H9 (cell line): ENCODE results near the gene PIM2. TPM values are rescaled to one million over a fixed set of nuclear protein-coding genes. Genes with fewer than 3 reads are reported as not detected.

Experiments
- DNase-seq: peaks from one replicate; pipeline ENCODE4 v3.0.0-alpha.2; 2017
- H2AFZ ChIP-seq: one replicate; pipeline ENCODE4 v1.6.1; 2013; ENCODE audit warnings: mild to moderate bottlenecking, low read length, control low read depth, moderate library complexity
- H2AK5ac ChIP-seq: 2 replicates; pipeline ENCODE4 v1.6.1; 2013; ENCODE audit warnings: low read length, control low read depth, mixed read lengths; ENCODE audit not compliant: insufficient read length
- H2BK120ac ChIP-seq: one replicate; pipeline ENCODE4 v1.6.1; 2013; ENCODE audit warnings: low read depth, mild to moderate bottlenecking, low read length, control low read depth, inconsistent platforms; ENCODE audit not compliant: poor library complexity, severe bottlenecking
- H2BK12ac ChIP-seq: 2 replicates; pipeline ENCODE4 v1.6.1; 2013; ENCODE audit warnings: low read length, control low read depth, mixed read lengths, low read depth; ENCODE audit not compliant: insufficient read length
- H2BK15ac ChIP-seq: 2 replicates; pipeline ENCODE4 v1.6.1; 2013; ENCODE audit warnings: low read depth, low read length, control low read depth
- H2BK20ac ChIP-seq: one replicate; pipeline ENCODE4 v1.6.1; 2013; ENCODE audit warnings: low read depth, mild to moderate bottlenecking, low read length, control low read depth, inconsistent platforms; ENCODE audit not compliant: poor library complexity, severe bottlenecking
- H2BK5ac ChIP-seq: 2 replicates; pipeline ENCODE4 v1.6.1; 2013; ENCODE audit warnings: low read length, control low read depth, mixed read lengths; ENCODE audit not compliant: insufficient read length
- H3K14ac ChIP-seq: 2 replicates; pipeline ENCODE4 v1.6.1; 2013; ENCODE audit warnings: low read length, control low read depth; ENCODE audit not compliant: insufficient read depth
- H3K18ac ChIP-seq: 2 replicates; pipeline ENCODE4 v1.6.1; 2013; ENCODE audit warnings: low read depth, mild to moderate bottlenecking, mixed read lengths, low read length, control low read depth; ENCODE audit not compliant: insufficient read length
- H3K23ac ChIP-seq: 2 replicates; pipeline ENCODE4 v1.6.1; 2013; ENCODE audit warnings: low read length, control low read depth, mixed read lengths, low read depth; ENCODE audit not compliant: insufficient read length
- H3K23me2 ChIP-seq: 2 replicates; pipeline ENCODE4 v1.6.1; 2013; ENCODE audit warnings: low read depth, mild to moderate bottlenecking, mixed read lengths, low read length, control low read depth; ENCODE audit not compliant: insufficient read length, poor library complexity, severe bottlenecking
- H3K27ac ChIP-seq: 2 replicates; pipeline ENCODE4 v1.5.1; 2013; ENCODE audit warnings: low read length, control low read depth, mixed read lengths, low read depth; ENCODE audit not compliant: insufficient read length
- H3K27me3 ChIP-seq: 2 replicates; pipeline ENCODE4 v1.6.1; 2013; ENCODE audit warnings: low read length, control low read depth, inconsistent platforms; ENCODE audit not compliant: insufficient read depth
- H3K4ac ChIP-seq: 2 replicates; pipeline ENCODE4 v1.6.1; 2013; ENCODE audit warnings: low read depth, mild to moderate bottlenecking, control low read depth, inconsistent platforms, low read length, moderate library complexity
- H3K4me1 ChIP-seq: 2 replicates; pipeline ENCODE4 v1.6.1; 2013; ENCODE audit warnings: low read length, control low read depth, inconsistent platforms; ENCODE audit not compliant: insufficient read depth
- H3K4me2 ChIP-seq: 2 replicates; pipeline ENCODE4 v1.6.1; 2013; ENCODE audit warnings: low read length, control low read depth, mixed read lengths; ENCODE audit not compliant: insufficient read length, insufficient read depth
- H3K56ac ChIP-seq: 2 replicates; pipeline ENCODE4 v1.6.1; 2013; ENCODE audit warnings: low read depth, mild to moderate bottlenecking, mixed read lengths, low read length, control low read depth; ENCODE audit not compliant: insufficient read length
- H3K79me1 ChIP-seq: 2 replicates; pipeline ENCODE4 v1.6.1; 2013; ENCODE audit warnings: low read depth, mild to moderate bottlenecking, moderate library complexity, low read length, control low read depth, inconsistent platforms; ENCODE audit not compliant: insufficient read depth, poor library complexity, severe bottlenecking
- H3K79me2 ChIP-seq: 2 replicates; pipeline ENCODE4 v1.6.1; 2013; ENCODE audit warnings: low read length, control low read depth, inconsistent platforms; ENCODE audit not compliant: insufficient read depth
- H3K9ac ChIP-seq: 2 replicates; pipeline ENCODE4 v1.6.1; 2013; ENCODE audit warnings: low read length, control low read depth, mixed read lengths; ENCODE audit not compliant: insufficient read length; ENCODE audit errors: extremely low read depth
- H3K9me3 ChIP-seq: one replicate; pipeline ENCODE4 v1.6.1; 2013; ENCODE audit warnings: low read depth, low read length, inconsistent platforms; ENCODE audit not compliant: control insufficient read depth
- H3T11ph ChIP-seq: one replicate; pipeline ENCODE4 v1.6.1; 2013; ENCODE audit warnings: mild to moderate bottlenecking, low read length, control low read depth, inconsistent platforms
- H4K20me1 ChIP-seq: one replicate; pipeline ENCODE4 v1.6.1; 2013; ENCODE audit not compliant: control insufficient read depth, insufficient read length, insufficient read depth
- H4K5ac ChIP-seq: 2 replicates; pipeline ENCODE4 v1.6.1; 2013; ENCODE audit warnings: low read depth, mild to moderate bottlenecking, mixed read lengths, low read length, control low read depth; ENCODE audit not compliant: insufficient read length
- H4K8ac ChIP-seq: replicated peaks from 2 replicates; pipeline ENCODE4 v1.6.1; 2013; ENCODE audit warnings: low read length, control low read depth, mixed read lengths, low read depth; ENCODE audit not compliant: insufficient read length
- H4K91ac ChIP-seq: 2 replicates; pipeline ENCODE4 v1.6.1; 2013; ENCODE audit warnings: low read depth, mild to moderate bottlenecking, moderate library complexity, mixed read lengths, low read length, control low read depth; ENCODE audit not compliant: insufficient read length
- H3K27ac Mint-ChIP-seq, 3 experiments: 2 replicates in 2 of 3; 3 replicates in 1 of 3; pipeline ENCODE4 v1.8.0; 2020 to 2021; ENCODE audit warnings: mixed read lengths in 3 of 3, mild to moderate bottlenecking in 1 of 3, moderate library complexity in 1 of 3
- H3K27me3 Mint-ChIP-seq: 2 replicates; pipeline ENCODE4 v1.8.0; 2021; ENCODE audit warnings: low read depth, mild to moderate bottlenecking, moderate library complexity, mixed read lengths
- H3K36me3 Mint-ChIP-seq, 3 experiments: 2 replicates in 2 of 3; 3 replicates in 1 of 3; pipeline ENCODE4 v1.8.0; 2020 to 2021; ENCODE audit warnings: low read depth in 3 of 3, mixed read lengths in 3 of 3; ENCODE audit not compliant: insufficient read depth in 1 of 3
- H3K4me1 Mint-ChIP-seq, 2 experiments: 2 replicates each; pipeline ENCODE4 v1.8.0; 2020; ENCODE audit warnings: mixed read lengths in 2 of 2
- H3K4me3 Mint-ChIP-seq, 2 experiments: 2 replicates in 1 of 2; 3 replicates in 1 of 2; pipeline ENCODE4 v1.8.0; 2020 to 2021; ENCODE audit warnings: mild to moderate bottlenecking in 2 of 2, mixed read lengths in 2 of 2, moderate library complexity in 1 of 2
- H3K9me3 Mint-ChIP-seq, 2 experiments: 2 replicates in 1 of 2; 3 replicates in 1 of 2; pipeline ENCODE4 v1.8.0; 2020; ENCODE audit warnings: mild to moderate bottlenecking in 2 of 2, mixed read lengths in 2 of 2, moderate library complexity in 1 of 2
- CTCF ChIP-seq: fragments of 200-600 bp; sonication (generic); conservative IDR thresholded peaks from 3 replicates; pipeline ENCODE4 v1.8.0; 2021; ENCODE audit warnings: antibody characterized with exemption, mild to moderate bottlenecking
- WGBS: extraction: QIAGEN DNeasy Blood & Tissue Kit; methylation state at CpG from one replicate; pipeline ENCODE4 v1.1.7; 2013; ENCODE audit warnings: missing lambda C conversion rate, low lambda C conversion rate, mixed read lengths; ENCODE audit not compliant: insufficient read length; ENCODE audit errors: extremely low coverage; 5-methylcytosine and 5-hydroxymethylcytosine counted together
- total RNA-seq: library from RNA; stranded (reverse); gene quantifications from 2 replicates; pipeline ENCODE4 v1.2.1, GENCODE V29; 2021

The PIM2 gene
- total RNA-seq, 1 experiment from 2014 or later: 163 TPM

GRCh38 chrX:48914593-48915493, 4.0 kb downstream of the PIM2 start:
- TF ChIP-seq CTCF: no peak
- no peak overlapping the region for H3K14ac ChIP-seq
- H3K18ac ChIP-seq: no peak overlapping the region
- no peak overlapping the region for H4K91ac ChIP-seq
- H4K5ac ChIP-seq: no peak overlapping the region
- no peaks in the 10 kb centered on the region for H3K23me2 ChIP-seq
- no peak overlapping the region for H2AK5ac ChIP-seq
- H3T11ph ChIP-seq: no peak overlapping the region
- H3K79me1 ChIP-seq: peaks cover 4% of the 10 kb centered on the region
- H2BK20ac ChIP-seq: no peak overlapping the region
- Mint-ChIP-seq H3K9me3 (peaks cover 76% of the 10 kb centered on the region in 2 experiments), H3K4me1 (peaks cover 19 to 47% of the 10 kb centered on the region in 2 experiments), H3K36me3 (peaks cover 54 to 64% (median 61%) of the 10 kb centered on the region in 3 experiments), H3K27me3 (peaks cover 7% of the 10 kb centered on the region), H3K4me3 (peak overlapping the region; percentile 25 to 65), H3K27ac (peak overlapping the region in 1 of 3 experiments; percentile 81; a peak in 2 of 7 replicates)
- no peak overlapping the region for H2BK15ac ChIP-seq
- H3K4me1 ChIP-seq: peaks cover 1% of the 10 kb centered on the region; the same call in 1 of the 2 replicates
- no CpG with 5 or more reads among the region's 13 CpGs for WGBS
- H3K56ac ChIP-seq: no peak overlapping the region
- H2BK120ac ChIP-seq: no peak overlapping the region
- peak overlapping the region; percentile 87 for H3K4me2 ChIP-seq
- no peaks in the 10 kb centered on the region for H3K27me3 ChIP-seq
- no peak overlapping the region for H2BK5ac ChIP-seq
- H3K9me3 ChIP-seq: no peaks in the 10 kb centered on the region
- H2AFZ ChIP-seq: no peak overlapping the region
- H4K20me1 ChIP-seq: peaks cover 2% of the 10 kb centered on the region
- no peak overlapping the region for H3K4ac ChIP-seq
- H3K27ac ChIP-seq: peak overlapping the region; percentile 24
- H3K23ac ChIP-seq: no peak overlapping the region
- no peak for DNase-seq
- H3K79me2 ChIP-seq: peaks cover 26% of the 10 kb centered on the region
- H3K9ac ChIP-seq: peak overlapping the region; percentile 2
- H4K8ac ChIP-seq: no peak overlapping the region
- no peak overlapping the region for H2BK12ac ChIP-seq
